Posterior vena cava (tissue), 2 donors: Measurements from ENCODE around the gene ZNF625. TPM values are rescaled to one million over a fixed set of nuclear protein-coding genes. Genes with fewer than 3 reads are reported as not detected.

ENCODE experiments used
- DNase-seq: peaks from one replicate; pipeline ENCODE4 v3.0.0-alpha.2; 2020; ENCODE audit warnings: low spot score
- intact Hi-C, 2 donors: fragments of 100-400 bp; cut with DNase I; formaldehyde crosslinking; loops; one replicate each; pipeline versions ENCODE4 v1.14.1 to v1.14.2; 2022 to 2023
- long read RNA-seq, 2 donors: library from polyadenylated mRNA; unstranded; transcript quantifications; one replicate each; pipeline ENCODE4 v2.0.0, GENCODE V29; 2020 to 2021
- total RNA-seq, 2 donors: library from RNA; stranded (reverse); fragmentation: NEBNext Ultra II Directional; extraction: Animal tissue kit (Norgen Biotek cat#: 25700); gene quantifications; one replicate each; pipeline ENCODE4 v1.2.1, GENCODE V29; 2021
- donor health status: DM: yes; HTN: yes; CAD: no.
- donor health status: DM: yes; HTN: yes; CAD: no.

The ZNF625 gene
- 1 to 10 TPM; 6.0 to 8.7 TPM for total RNA-seq
- long read RNA-seq, donor 1 = 0 reads
- long read RNA-seq, donor 2, partial matches to known transcripts = 0 of 3 reads
- long read RNA-seq, donor 2, other reads (novel, unspliced or antisense) = 1 of 3 reads

GRCh38 chr19:12156223-12157058 lies at the start of gene ZNF625:
Gene ZNF625, minus strand, starts transcription at chr19:12156734. Its CDS starts 176 bp downstream, at chr19:12156558.
- peak; percentile 94 for DNase-seq
- intact Hi-C loops = no loop called here

GRCh38 chr19:12205296-12205695 lies 48.8 kb upstream of the ZNF625 start:
- intact Hi-C loops = loop anchor here in 1 of 2 donors (5.0 kb wide), 1 partner anchor 548 kb away; no protein-coding TSS in a partner anchor

GRCh38 chr19:12202250-12202649 lies 45.7 kb upstream of the ZNF625 start:
- no peak for DNase-seq

More at GRCh38 chr19:12205296-12205695, 48.8 kb upstream of the ZNF625 start:
- no peak for DNase-seq

GRCh38 chr19:12199757-12200419 lies 43.4 kb upstream of the ZNF625 start:
- no peak for DNase-seq
- intact Hi-C loops = no loop called here

More at GRCh38 chr19:12202250-12202649, 45.7 kb upstream of the ZNF625 start:
- intact Hi-C loops = no loop called here

- DNase-seq = no peak
- intact Hi-C loops = no loop called here
Measured at GRCh38 chr19:12198136-12198535, 41.6 kb upstream of the ZNF625 start.

GRCh38 chr19:12194827-12195731 lies 38.5 kb upstream of the ZNF625 start:
- intact Hi-C loops = no loop called here
- DNase-seq = peak; percentile 92

- no peak for DNase-seq
- intact Hi-C loops = no loop called here
Measured at GRCh38 chr19:12187625-12188024, 31.1 kb upstream of the ZNF625 start.

GRCh38 chr19:12180377-12180776 lies 23.8 kb upstream of the ZNF625 start:
- intact Hi-C loops = no loop called here
- no peak for DNase-seq

GRCh38 chr19:12166626-12167025 lies 10.1 kb upstream of the ZNF625 start:
- intact Hi-C loops = no loop called here

GRCh38 chr19:12163826-12164225 lies 7.3 kb upstream of the ZNF625 start:
- no peak for DNase-seq
- intact Hi-C loops = no loop called here

More at GRCh38 chr19:12166626-12167025, 10.1 kb upstream of the ZNF625 start:
- DNase-seq = no peak

- intact Hi-C loops = no loop called here
- DNase-seq = peak; percentile 98
Measured at GRCh38 chr19:12162882-12163806, 6.6 kb upstream of the ZNF625 start, which contains the start of gene ZNF136. Gene ZNF136, plus strand, starts transcription at chr19:12163096. Its CDS starts 108 bp downstream, at chr19:12163204.

- no peak for DNase-seq
- intact Hi-C loops = no loop called here
Measured at GRCh38 chr19:12162513-12162881, 6.0 kb upstream of the ZNF625 start.

GRCh38 chr19:12159773-12160414 lies 3.4 kb upstream of the ZNF625 start:
- intact Hi-C loops = no loop called here
- no peak for DNase-seq

- intact Hi-C loops = no loop called here
- DNase-seq = no peak
Measured at GRCh38 chr19:12155324-12155860, 1.1 kb downstream of the ZNF625 start.

- intact Hi-C loops = no loop called here
- no peak for DNase-seq
Measured at GRCh38 chr19:12145348-12145747, 11.2 kb downstream of the ZNF625 start.

GRCh38 chr19:12141405-12141736 lies 15.2 kb downstream of the ZNF625 start:
- intact Hi-C loops = loop anchor here (2.0 to 5.0 kb wide), 3 partner anchors 79 to 179 kb away; partner anchors contain the start of gene ZNF844 (in 1 of the 2)
- DNase-seq = no peak
